ENCODE data around the gene NOXO1.

DNA sequence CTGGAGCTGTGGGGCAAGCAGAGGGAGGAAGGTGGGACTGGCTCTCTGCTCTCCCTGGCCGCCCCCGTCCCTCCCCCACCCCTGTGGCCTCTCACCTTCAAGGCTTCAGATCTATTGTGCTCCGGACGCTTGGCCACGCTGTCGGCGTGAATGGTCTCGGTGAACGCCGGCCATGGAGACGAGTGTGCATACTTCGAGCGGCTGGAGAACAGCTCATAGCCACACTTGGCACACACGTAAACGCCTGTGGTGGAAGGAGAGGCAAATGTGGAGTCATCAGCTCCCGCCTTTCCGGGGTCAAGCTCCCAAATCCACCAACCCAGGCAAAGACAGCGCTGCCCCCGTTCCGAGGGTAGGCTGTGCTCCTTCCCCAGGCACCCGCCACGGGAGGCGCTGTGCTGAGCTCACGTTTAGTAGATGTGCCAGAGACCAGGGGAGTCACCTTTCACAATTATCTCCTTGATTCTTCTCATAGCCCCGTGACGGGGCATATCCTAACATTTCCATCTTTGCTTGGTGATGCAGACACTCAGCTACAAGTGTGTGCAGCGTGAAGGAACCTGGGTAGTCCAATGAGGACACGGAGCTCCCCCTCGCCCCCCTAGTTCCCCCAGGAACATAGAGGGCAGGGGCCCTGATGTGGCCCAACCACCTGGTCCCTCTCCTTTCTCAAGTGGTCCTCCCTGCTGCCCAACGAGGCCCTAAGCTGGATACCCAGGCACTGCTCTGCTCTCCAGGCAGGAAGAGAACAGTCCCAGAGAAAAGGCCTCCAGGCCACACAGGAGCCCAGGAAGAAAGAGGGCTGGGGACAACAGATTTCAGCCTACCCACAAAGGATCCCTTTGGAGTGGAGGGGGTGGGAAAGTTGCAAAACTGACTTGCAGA is 39.9 kb downstream of the NOXO1 start:
- TF ChIP-seq POLR2A (IDR thresholded peaks at IDR 0.05; ENCODE audit: low read depth, low read length) (no peak), CTCF (IDR thresholded peaks at IDR 0.05; ENCODE audit: extremely low read depth in 1 of 2, insufficient read depth in 1 of 2, low read depth in 1 of 2, low read length in 2 of 2) (peak in 1 of 2 donors; percentile 8), EZH2 (IDR thresholded peaks at IDR 0.05; ENCODE audit: borderline replicate concordance, low read depth, low read length, severe bottlenecking) (no peak), POLR2AphosphoS5 (IDR thresholded peaks at IDR 0.05; ENCODE audit: insufficient read depth, low read depth, low read length) (no peak), JUN (IDR thresholded peaks at IDR 0.05; ENCODE audit: borderline replicate concordance, insufficient read depth, insufficient read length, low read depth) (no peak)
- TF ChIP-seq, protein P1, sequence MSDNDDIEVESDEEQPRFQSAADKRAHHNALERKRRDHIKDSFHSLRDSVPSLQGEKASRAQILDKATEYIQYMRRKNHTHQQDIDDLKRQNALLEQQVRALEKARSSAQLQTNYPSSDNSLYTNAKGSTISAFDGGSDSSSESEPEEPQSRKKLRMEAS (IDR thresholded peaks at IDR 0.05; ENCODE audit: insufficient read depth, insufficient read length): no peak

Measured in endothelial cell of umbilical vein (primary cell).